ENCODE measurements around the gene CRKL.
"Not testable (repeated sequence)": the region's sequence is repeated elsewhere in the genome, so short reads cannot be mapped to it uniquely, and the experiment has no call there.

CRKL gene

GRCh38 chr22:20901093-20902033, 15.8 kb upstream of the CRKL start:
- DNase-seq (ENCODE audit: low spot score), result not testable (repeated sequence)

DNA sequence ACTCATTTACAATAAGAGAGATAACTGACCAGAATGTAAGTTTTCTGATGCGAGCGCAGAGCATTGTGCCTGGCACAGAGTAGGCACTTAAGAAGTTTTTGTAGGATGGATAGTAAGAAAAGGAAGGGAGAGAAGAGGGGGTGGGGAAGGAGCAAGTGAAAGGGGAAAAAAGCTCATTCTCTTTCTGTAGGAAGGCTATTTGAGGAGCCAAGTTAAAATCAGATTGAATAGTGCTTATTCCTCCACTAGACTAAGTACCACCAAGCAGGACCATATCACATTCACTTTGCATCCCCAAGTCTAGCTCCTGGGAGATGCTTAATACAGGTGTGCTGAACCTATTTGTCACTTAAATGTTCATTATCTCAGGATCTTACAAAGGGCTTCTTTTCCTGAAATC, 14.1 kb upstream of the CRKL start:
- no peak for DNase-seq (ENCODE audit: low spot score)

DNA sequence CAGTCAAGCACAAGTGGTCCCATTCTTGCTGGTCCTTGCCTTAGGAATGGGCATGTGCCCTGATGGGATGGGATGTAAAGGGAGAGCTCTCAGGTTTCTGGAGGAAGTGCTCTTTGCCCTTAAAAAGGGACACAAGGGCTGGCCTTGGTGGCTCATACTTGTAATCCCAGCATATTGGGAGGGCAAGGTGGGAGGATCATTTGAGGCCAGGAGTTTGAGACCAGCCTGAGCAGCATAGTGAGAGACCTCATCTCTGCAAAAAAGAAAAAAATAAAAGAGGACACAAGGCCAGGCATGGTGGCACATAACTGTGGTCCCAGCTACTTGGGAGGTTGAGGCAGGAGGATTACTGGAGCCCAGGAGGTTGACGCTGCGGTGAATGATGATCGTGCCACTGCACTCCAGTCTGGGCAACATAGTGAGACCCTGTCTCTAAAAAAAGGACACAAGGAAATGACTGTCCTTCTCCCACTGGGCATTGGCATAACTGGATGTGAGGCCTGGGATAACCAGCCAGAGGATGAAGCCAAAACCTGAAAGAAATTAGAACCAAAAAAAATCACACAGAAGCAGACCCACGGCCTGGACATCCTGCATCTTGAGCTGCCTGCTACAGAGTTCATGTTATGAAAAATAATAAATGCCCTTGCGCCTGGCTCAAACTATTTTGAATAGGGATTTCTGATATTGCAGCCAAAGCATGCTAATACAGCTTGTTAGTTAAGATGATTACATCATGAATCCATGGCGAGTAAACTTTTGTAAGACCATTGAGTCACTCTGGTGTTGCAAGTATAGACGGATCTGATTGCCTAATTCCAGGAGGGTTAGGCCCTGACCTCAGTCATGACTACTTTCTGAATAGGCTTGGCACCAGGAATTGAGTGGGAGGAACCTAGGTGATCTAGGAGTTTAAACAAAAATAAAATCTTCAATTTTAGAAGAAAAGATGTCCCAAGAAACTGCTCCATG, 12.9 kb upstream of the CRKL start:
- DNase-seq (ENCODE audit: low spot score), result peak; percentile 34

GRCh38 chr22:20904980-20905355, 12.2 kb upstream of the CRKL start:
- DNase-seq (ENCODE audit: low spot score), result no peak

- no peak for DNase-seq (ENCODE audit: low spot score)
Observed at GRCh38 chr22:20905415-20906386, 11.5 kb upstream of the CRKL start.

DNA sequence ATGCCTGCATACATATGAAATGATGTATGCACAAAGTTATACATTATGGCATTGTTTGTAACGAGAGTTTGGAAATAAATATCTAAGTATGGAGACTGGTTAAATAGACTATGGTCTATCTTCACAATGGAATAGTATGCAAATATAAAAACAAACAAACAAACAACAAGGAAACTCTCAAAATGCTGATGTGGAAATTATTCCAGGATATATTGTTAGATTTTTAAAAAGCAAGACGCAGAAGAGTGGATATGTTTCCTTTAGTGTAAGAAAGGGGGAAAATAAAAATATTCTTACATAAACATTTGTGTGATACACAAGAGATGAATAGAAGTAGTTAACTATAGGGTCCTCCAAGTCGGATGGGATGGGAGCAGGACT, 10.8 kb upstream of the CRKL start:
- no peak for DNase-seq (ENCODE audit: low spot score)

DNA sequence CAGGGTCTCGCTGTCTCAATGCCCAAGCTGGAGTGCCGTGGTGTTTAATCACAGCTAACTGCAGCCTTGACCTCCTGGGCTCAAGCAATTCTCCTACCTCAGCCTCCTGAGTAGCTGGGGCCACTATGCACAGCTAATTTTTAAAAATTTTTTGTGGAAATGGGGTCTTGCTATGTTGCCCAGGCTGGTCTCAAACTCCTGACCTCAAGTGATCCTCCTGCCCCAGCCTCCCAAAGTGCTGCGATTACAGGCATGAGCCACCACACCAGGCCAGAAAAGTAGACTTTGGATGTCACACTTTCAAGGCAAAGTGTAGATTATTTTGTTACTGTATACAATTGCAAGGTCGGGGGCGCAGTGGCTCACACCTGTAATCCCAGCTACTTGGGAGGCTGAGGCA, 8.5 kb upstream of the CRKL start:
- not testable (repeated sequence) for DNase-seq (ENCODE audit: low spot score)

- DNase-seq (ENCODE audit: low spot score), result no peak
Observed at GRCh38 chr22:20909543-20910303, 7.5 kb upstream of the CRKL start.

DNA sequence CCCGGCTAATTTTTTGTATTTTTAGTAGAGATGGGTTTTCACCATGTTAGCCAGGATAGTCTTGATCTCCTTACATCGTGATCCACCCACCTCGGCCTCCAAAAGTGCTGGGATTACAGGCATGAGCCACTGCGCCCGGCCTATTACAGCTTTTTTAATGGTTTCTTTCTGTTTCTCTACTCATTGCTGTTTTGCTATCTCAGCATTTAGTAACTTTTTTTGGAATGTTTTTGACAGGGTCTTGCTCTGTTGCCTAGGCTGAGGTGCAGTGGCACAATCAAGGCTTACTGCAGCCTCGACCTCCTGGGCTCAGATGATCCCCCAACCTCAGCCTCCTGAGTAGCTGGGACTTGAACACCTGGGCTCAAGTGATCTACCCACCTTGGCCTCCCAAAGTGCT, 4.7 kb upstream of the CRKL start:
- DNase-seq (ENCODE audit: low spot score), result no peak

DNA sequence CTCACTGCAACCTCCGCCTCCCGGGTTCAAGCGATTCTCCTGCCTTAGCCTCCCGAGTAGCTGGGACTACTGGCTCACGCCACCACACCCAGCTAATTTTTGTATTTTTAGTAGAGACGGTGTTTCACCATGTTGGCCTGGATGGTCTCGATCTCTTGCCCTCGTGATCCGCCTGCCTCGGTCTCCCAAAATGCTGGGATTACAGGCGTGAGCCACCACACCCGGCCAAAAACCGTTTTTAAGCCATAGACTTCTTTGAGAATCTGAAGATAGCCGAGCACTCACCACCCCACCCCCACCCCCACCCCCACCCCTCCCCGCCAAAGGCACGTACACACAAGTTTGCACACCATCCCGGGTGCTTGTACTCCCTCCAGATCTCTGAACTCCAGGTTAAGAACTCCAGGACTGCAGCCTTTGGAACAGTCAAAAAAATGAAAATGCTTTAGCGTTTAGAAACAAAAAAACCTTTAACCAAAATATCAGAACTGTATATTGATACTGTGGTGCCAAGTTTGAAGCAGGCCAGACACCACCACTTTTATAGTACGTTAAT, 1.5 kb downstream of the CRKL start:
- DNase-seq (ENCODE audit: low spot score), result peak; percentile 16

DNA sequence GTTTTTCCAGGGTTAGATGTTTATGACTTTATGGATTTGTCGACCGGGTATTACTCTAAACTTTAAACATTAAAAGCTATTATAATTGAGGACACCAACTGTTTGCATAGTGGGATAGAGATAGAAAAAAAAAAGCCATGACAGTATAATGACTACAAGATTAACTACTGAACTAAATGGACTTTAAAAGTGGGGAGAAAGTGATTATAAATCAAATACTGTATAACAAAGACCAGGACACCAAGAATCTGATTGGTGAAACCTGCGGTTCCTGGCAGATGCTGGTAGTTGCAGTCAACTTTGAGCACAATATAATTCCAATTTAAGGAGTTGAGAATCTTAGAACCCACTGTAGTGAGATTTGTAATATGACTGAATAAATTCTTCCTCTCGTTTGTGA, 2.5 kb downstream of the CRKL start:
- no peak for DNase-seq (ENCODE audit: low spot score)

DNA sequence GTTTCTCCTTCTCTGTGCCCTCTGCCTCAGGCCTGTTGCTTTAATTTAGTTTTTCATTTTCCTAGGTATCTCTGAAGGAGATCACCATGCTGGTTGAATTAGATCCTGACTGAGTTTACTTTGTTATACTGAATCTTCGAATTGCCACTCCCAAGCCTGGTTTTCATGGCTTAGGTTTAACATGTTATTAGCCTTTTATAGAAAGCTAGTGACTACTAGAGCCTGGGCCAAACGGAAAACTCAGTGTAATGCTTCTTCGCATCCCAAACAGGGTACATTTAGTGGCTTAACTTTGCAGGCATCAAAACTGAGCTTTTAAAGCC, 3.6 kb downstream of the CRKL start:
- no peak for DNase-seq (ENCODE audit: low spot score)

DNA sequence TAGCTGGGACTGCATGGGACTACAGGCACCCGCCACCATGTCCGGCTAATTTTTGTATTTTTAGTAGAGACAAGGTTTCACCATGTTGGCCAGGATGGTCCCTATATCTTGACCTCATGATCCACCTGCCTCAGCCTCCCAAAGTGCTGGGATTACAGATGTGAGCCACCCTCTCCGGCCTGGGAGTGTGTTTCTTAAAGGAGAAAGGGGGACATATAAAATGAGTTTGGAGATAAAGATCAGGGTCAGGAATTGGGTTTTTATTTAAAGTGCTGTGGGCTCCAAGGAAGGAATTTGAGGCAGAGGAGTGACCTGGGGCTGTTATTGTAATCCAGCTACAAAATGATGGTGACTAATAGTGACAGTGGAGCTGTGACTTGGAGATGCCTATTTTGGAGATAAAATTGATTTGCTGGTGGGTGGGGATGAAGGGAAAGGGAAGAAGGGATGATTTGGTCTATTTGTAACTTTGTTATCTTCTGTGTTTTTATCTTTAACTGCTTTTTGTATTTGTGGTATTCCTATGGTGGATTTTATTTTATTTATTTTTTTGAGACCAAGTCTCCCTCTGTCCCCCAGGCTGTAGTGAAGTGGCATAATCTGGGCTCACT, 5.0 kb downstream of the CRKL start:
- no peak for DNase-seq (ENCODE audit: low spot score)

DNA sequence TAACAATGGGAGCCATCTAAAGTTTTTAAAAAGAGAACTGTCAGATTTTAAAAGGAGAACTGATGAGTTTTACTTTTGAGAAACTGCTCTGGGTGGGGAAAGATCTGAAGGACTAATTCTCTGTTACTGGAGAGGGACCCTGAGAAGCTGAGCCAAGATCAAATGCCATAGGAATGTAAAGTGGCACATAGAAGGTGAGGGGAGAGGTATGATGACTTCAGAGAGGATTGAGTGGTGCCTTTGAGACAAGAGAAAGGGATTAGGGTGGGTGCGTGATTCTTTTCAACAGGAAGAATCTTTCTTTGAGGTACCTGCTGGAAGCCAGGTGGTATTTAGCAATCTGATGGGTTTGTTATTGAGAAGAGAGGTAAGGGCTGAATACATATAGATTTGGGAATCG, 9.0 kb downstream of the CRKL start:
- DNase-seq (ENCODE audit: low spot score), result no peak

DNA sequence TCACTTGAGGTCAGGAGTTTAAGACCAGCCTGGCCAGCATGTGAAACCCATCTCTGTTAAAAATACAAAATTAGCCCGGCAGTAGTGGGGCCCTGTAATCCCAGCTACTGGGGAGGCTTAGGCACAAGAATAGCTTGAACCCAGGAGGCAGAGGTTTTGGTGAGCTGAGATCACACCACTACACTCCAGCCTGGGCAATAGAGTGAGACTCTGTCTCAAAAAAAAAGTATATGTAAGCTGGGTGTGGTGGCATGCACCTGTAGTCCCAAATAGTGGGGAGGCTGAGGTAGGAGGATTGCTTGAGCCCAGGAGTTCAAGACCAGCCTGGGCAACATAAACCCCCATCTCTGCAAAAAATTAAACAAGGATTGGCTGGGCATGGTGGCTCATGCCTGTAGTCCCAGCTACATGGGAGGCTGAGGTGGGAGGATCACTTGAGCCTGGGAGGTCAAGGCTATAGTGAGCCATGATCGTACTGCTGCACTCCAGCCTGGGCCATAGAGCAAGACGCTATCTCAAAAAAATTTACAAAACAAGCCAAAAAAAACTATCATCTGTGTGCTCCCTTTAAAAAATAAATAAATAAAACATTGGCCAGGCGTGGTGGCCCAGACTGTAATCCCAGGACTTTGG, 10.8 kb downstream of the CRKL start:
- no peak for DNase-seq (ENCODE audit: low spot score)

DNA sequence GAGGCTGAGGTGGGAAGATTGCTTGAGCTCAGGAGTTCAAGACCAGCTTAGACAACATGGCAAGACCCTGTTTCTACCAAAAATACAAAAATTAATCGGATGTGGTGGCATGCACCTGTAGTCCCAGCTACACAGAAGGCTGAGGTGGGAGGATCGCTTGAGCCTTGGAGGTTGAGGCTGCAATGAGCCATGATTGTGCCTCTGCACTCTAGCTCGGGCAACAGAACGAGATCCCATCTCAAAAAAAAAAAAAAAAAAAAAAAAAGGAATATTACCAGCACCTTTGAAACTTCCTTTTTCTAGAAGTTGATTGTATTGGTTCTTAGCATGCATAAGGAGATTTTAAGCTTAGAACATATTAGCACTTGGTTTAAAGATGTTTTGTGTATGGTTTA, 11.4 kb downstream of the CRKL start:
- no peak for DNase-seq (ENCODE audit: low spot score)

DNA sequence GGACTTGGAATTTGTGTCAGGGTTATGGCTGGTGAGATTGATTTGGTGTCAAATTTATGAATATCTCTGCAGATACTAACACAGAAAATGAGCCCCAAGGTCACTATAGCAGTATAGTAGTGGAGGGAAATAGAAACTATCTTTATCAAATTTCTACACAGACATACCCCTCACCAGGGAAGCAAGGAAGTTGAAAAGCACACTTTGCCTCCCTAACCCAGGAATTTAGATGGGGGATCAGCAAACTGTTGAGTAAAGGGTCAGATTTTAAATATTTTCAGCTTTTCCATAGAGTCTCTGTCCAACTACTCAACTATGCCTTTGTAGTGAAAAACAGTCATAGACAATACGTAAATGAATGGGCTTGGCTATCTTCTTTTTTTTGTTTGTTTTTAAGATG, 12.8 kb downstream of the CRKL start:
- DNase-seq (ENCODE audit: low spot score), result no peak

DNA sequence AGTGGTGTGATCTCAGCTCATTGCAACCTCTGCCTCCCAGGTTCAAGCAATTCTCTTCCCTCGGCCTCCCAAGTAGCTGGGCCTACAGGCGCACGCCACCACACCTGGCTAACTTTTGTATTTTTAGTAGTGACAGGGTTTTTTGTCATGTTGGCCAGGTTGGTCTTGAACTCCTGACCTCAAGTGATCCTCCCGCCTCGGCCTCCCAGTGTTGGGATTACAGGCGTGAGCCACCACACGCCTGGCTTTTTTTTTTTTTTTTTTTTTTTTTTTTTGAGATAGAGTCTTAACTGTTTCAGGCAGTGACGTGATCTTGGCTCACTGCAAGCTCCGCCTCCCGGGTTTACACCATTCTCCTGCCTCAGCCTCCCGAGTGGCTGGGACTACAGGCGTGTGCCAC, 13.2 kb downstream of the CRKL start:
- DNase-seq (ENCODE audit: low spot score), result not testable (repeated sequence)

GRCh38 chr22:20931126-20931654, 14.0 kb downstream of the CRKL start:
- no peak for DNase-seq (ENCODE audit: low spot score)

- no peak for DNase-seq (ENCODE audit: low spot score)
Observed at GRCh38 chr22:20933910-20934309, 16.7 kb downstream of the CRKL start.
